Kidney epithelial cell (primary cell): ENCODE results near the gene EHBP1. TPM values are rescaled to one million over a fixed set of nuclear protein-coding genes. Genes with fewer than 3 reads are reported as not detected.
"Not testable (repeated sequence)": the region's sequence is repeated elsewhere in the genome, so short reads cannot be mapped to it uniquely, and the experiment has no call there.

Experiments
- DNase-seq: peaks from one replicate; pipeline ENCODE4 v3.0.0-alpha.2; 2010; ENCODE audit warnings: low read depth
- H3K27me3 ChIP-seq: 2 replicates; pipeline ENCODE4 v1.6.0; 2011; ENCODE audit warnings: low read length; ENCODE audit not compliant: control insufficient read depth, insufficient read depth
- H3K36me3 ChIP-seq: 2 replicates; pipeline ENCODE4 v1.5.1; 2011; ENCODE audit warnings: low read length; ENCODE audit not compliant: control insufficient read depth, insufficient read depth
- H3K4me3 ChIP-seq: 2 replicates; pipeline ENCODE4 v1.5.1; 2011; ENCODE audit warnings: low read depth, mild to moderate bottlenecking, control low read depth, low read length
- CTCF ChIP-seq: IDR thresholded peaks from 2 replicates; pipeline ENCODE4 v1.5.1; 2011; ENCODE audit warnings: mild to moderate bottlenecking, moderate library complexity, low read length, control low read depth, inconsistent platforms; ENCODE audit not compliant: insufficient read depth, poor library complexity, severe bottlenecking
- total RNA-seq: library from RNA; depleted of rRNA; stranded (reverse); fragments of >200 nt; gene quantifications from 2 replicates; pipeline ENCODE4 v1.2.3, GENCODE V29; 2015

Gene EHBP1
- total RNA-seq, 1 donor from 2014 or later, result 22.9 TPM

GRCh38 chr2:63018439-63018838 is 312.9 kb downstream of the EHBP1 start:
- no peaks in the 10 kb centered on the region for H3K36me3 ChIP-seq
- no peaks in the 10 kb centered on the region for H3K27me3 ChIP-seq
- no peak overlapping the region for H3K4me3 ChIP-seq
- no peak for DNase-seq
- TF ChIP-seq CTCF, result no peak

- not testable (repeated sequence) for DNase-seq, H3K36me3 ChIP-seq, H3K27me3 ChIP-seq, H3K4me3 ChIP-seq
Observed at GRCh38 chr2:63019686-63020085, 314.2 kb downstream of the EHBP1 start.

GRCh38 chr2:63023444-63023843 is 317.9 kb downstream of the EHBP1 start:
- no peak for DNase-seq
- no peaks in the 10 kb centered on the region for H3K36me3 ChIP-seq
- no peak overlapping the region for H3K4me3 ChIP-seq
- TF ChIP-seq CTCF, result peak; percentile 15
- no peaks in the 10 kb centered on the region for H3K27me3 ChIP-seq

GRCh38 chr2:63027220-63027619 is 321.7 kb downstream of the EHBP1 start:
- H3K36me3 ChIP-seq, result no peaks in the 10 kb centered on the region

GRCh38 chr2:63029058-63029457 is 323.5 kb downstream of the EHBP1 start:
- TF ChIP-seq CTCF, result no peak
- Histone ChIP-seq H3K27me3 (no peaks in the 10 kb centered on the region), H3K36me3 (no peaks in the 10 kb centered on the region), H3K4me3 (no peak overlapping the region)
- no peak for DNase-seq

More at GRCh38 chr2:63027220-63027619, 321.7 kb downstream of the EHBP1 start:
- DNase-seq, result no peak
- no peak for TF ChIP-seq CTCF
- no peaks in the 10 kb centered on the region for H3K27me3 ChIP-seq
- H3K4me3 ChIP-seq, result no peak overlapping the region

- Histone ChIP-seq H3K36me3 (no peaks in the 10 kb centered on the region), H3K27me3 (no peaks in the 10 kb centered on the region), H3K4me3 (no peak overlapping the region)
- no peak for TF ChIP-seq CTCF
- DNase-seq, result no peak
Observed at GRCh38 chr2:63034526-63034925, 329.0 kb downstream of the EHBP1 start.

GRCh38 chr2:63035169-63035568 is 329.7 kb downstream of the EHBP1 start:
- Histone ChIP-seq H3K27me3 (no peaks in the 10 kb centered on the region), H3K4me3 (no peak overlapping the region), H3K36me3 (no peaks in the 10 kb centered on the region)
- no peak for TF ChIP-seq CTCF
- no peak for DNase-seq
